ENCODE results near the gene MTUS2.

DNA sequence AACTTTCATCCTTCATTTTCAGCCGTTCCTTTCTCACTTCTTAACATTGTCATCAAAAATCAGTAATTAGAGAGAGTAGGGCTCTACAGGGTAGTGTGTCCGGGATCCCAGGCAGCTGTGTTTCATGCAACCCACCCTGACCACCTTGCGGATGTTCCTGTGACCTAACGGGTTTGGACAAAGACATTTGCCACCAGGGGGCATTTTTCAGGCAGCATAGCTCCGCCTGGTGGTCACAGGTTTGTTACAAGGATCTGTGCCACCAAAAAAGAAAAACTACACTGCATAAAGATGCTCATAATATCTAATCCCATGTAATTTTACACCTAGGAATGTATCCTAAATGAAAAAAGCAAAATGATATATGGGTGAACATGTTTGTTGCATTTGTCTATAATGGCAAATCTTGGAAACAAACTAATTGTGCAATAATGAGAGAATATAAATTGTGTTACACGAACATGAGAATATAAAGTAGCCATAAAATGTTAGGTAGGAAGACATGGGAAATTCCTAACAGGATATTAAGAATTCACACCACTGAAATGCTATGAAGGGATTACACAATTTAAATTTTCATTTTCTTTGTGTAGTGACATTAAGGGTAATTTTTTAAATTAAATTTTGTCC is 652.3 kb downstream of the MTUS2 start:
- no peak for TF ChIP-seq EZH2 (IDR thresholded peaks at IDR 0.05; ENCODE audit: low read depth, unreplicated experiment)
- TF ChIP-seq, protein P1, sequence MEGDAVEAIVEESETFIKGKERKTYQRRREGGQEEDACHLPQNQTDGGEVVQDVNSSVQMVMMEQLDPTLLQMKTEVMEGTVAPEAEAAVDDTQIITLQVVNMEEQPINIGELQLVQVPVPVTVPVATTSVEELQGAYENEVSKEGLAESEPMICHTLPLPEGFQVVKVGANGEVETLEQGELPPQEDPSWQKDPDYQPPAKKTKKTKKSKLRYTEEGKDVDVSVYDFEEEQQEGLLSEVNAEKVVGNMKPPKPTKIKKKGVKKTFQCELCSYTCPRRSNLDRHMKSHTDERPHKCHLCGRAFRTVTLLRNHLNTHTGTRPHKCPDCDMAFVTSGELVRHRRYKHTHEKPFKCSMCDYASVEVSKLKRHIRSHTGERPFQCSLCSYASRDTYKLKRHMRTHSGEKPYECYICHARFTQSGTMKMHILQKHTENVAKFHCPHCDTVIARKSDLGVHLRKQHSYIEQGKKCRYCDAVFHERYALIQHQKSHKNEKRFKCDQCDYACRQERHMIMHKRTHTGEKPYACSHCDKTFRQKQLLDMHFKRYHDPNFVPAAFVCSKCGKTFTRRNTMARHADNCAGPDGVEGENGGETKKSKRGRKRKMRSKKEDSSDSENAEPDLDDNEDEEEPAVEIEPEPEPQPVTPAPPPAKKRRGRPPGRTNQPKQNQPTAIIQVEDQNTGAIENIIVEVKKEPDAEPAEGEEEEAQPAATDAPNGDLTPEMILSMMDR (conservative IDR thresholded peaks at IDR 0.05; ENCODE audit: low read depth in 2 of 2) = peak; percentile 94 to 99
- TF ChIP-seq POLR2AphosphoS5 (IDR thresholded peaks at IDR 0.05; ENCODE audit: low read depth) = no peak
- no peak for TF ChIP-seq NANOG (IDR thresholded peaks at IDR 0.05; ENCODE audit: borderline replicate concordance)
